BJ (cell line): ENCODE measurements around the gene MEPE. TPM values are rescaled to one million over a fixed set of nuclear protein-coding genes. Genes with fewer than 3 reads are reported as not detected.

Source experiments
- CTCF ChIA-PET: fragments of 350-600 bp; formaldehyde crosslinking; extraction: SDS; loops from one replicate; lab custom pipeline; 2021; ENCODE audit warnings: antibody characterized with exemption, inconsistent platforms; lab: Yijun Ruan, JAX
- POLR2A ChIA-PET: fragments of 300-600 bp; sonication (Branson Sonifier 250); formaldehyde crosslinking; extraction: SDS; loops from one replicate; lab custom pipeline; 2021; ENCODE audit warnings: antibody characterized with exemption; lab: Charles Lee
- DNase-seq: peaks from one replicate; pipeline ENCODE4 v3.0.0-alpha.2; 2011; ENCODE audit warnings: low read depth
- H3K27me3 ChIP-seq: 2 replicates; pipeline ENCODE4 v1.6.0; 2011; ENCODE audit warnings: low read length; ENCODE audit not compliant: control insufficient read depth, insufficient read depth
- H3K36me3 ChIP-seq: 2 replicates; pipeline ENCODE4 v1.5.1; 2011; ENCODE audit warnings: low read length; ENCODE audit not compliant: control insufficient read depth, insufficient read depth
- H3K4me3 ChIP-seq: 2 replicates; pipeline ENCODE4 v1.5.1; 2011; ENCODE audit warnings: low read depth, mild to moderate bottlenecking, control low read depth, low read length
- CTCF ChIP-seq: IDR thresholded peaks from 2 replicates; pipeline ENCODE4 v1.5.1; 2011; ENCODE audit warnings: low read depth, mild to moderate bottlenecking, control low read depth, inconsistent platforms, low read length, moderate library complexity; ENCODE audit not compliant: insufficient read depth
- polyA plus RNA-seq: library from polyadenylated mRNA; depleted of rRNA; stranded (reverse); fragments of >200 nt; gene quantifications from 2 replicates; pipeline ENCODE4 v1.2.3, GENCODE V29; 2011

MEPE gene
- polyA plus RNA-seq, 1 experiment, result not detected

- no peak overlapping the region for H3K4me3 ChIP-seq
- DNase-seq, result no peak
- POLR2A ChIA-PET, result no interaction called here
- no peaks in the 10 kb centered on the region for H3K27me3 ChIP-seq
- no peak for TF ChIP-seq CTCF
- H3K36me3 ChIP-seq, result no peaks in the 10 kb centered on the region
- CTCF ChIA-PET, result interaction anchor here (1.4 to 1.5 kb wide), 2 partner anchors 18 to 132 kb away, joined by 3 to 4 read pairs; no protein-coding TSS in a partner anchor
These were observed 20.8 kb upstream of the MEPE start for GRCh38 chr4:87811977-87812376.

GRCh38 chr4:87819281-87819919 is 13.4 kb upstream of the MEPE start:
- no peak for DNase-seq
- no peak overlapping the region for H3K4me3 ChIP-seq
- no peak for TF ChIP-seq CTCF
- H3K36me3 ChIP-seq, result no peaks in the 10 kb centered on the region
- no peaks in the 10 kb centered on the region for H3K27me3 ChIP-seq
- CTCF ChIA-PET, result interaction anchor here (0.9 kb wide), 1 partner anchor 392 kb away, joined by 3 read pairs; no protein-coding TSS in a partner anchor
- POLR2A ChIA-PET, result interaction anchor here (0.6 kb wide), 1 partner anchor 37 kb away, joined by 3 read pairs; no protein-coding TSS in a partner anchor

GRCh38 chr4:87823200-87823599 is 9.6 kb upstream of the MEPE start:
- TF ChIP-seq CTCF, result no peak
- H3K36me3 ChIP-seq, result no peaks in the 10 kb centered on the region
- DNase-seq, result no peak
- CTCF ChIA-PET, result interaction anchor here (1.1 to 2.5 kb wide), 4 partner anchors 12 to 110 kb away, joined by 3 to 10 read pairs (median 6); no protein-coding TSS in a partner anchor
- H3K4me3 ChIP-seq, result no peak overlapping the region
- no peaks in the 10 kb centered on the region for H3K27me3 ChIP-seq
- POLR2A ChIA-PET, result no interaction called here

- Histone ChIP-seq H3K36me3 (no peaks in the 10 kb centered on the region), H3K27me3 (no peaks in the 10 kb centered on the region), H3K4me3 (no peak overlapping the region)
- no peak for TF ChIP-seq CTCF
- ChIA-PET POLR2A (no interaction called here), CTCF (interaction anchor here (0.6 to 2.5 kb wide), 2 partner anchors 15 to 63 kb away, joined by 3 to 10 read pairs; no protein-coding TSS in a partner anchor)
- DNase-seq, result no peak
These were observed 9.0 kb upstream of the MEPE start for GRCh38 chr4:87823724-87824123.

- DNase-seq, result no peak
- no peaks in the 10 kb centered on the region for H3K27me3 ChIP-seq
- TF ChIP-seq CTCF, result no peak
- H3K4me3 ChIP-seq, result no peak overlapping the region
- ChIA-PET POLR2A (no interaction called here), CTCF (interaction anchor here (2.5 kb wide), 1 partner anchor 15 kb away, joined by 10 read pairs; no protein-coding TSS in a partner anchor)
- no peaks in the 10 kb centered on the region for H3K36me3 ChIP-seq
These were observed 8.4 kb upstream of the MEPE start for GRCh38 chr4:87824352-87824751.
